ENCODE measurements around the gene MYH7B. TPM values are rescaled to one million over a fixed set of nuclear protein-coding genes. Genes with fewer than 3 reads are reported as not detected.
A peak's percentile ranks its signal among the peaks of the same experiment; 100 is the strongest.

Gene MYH7B
- 10 to 100 TPM; 24.4 to 34.9 TPM for total RNA-seq

DNA sequence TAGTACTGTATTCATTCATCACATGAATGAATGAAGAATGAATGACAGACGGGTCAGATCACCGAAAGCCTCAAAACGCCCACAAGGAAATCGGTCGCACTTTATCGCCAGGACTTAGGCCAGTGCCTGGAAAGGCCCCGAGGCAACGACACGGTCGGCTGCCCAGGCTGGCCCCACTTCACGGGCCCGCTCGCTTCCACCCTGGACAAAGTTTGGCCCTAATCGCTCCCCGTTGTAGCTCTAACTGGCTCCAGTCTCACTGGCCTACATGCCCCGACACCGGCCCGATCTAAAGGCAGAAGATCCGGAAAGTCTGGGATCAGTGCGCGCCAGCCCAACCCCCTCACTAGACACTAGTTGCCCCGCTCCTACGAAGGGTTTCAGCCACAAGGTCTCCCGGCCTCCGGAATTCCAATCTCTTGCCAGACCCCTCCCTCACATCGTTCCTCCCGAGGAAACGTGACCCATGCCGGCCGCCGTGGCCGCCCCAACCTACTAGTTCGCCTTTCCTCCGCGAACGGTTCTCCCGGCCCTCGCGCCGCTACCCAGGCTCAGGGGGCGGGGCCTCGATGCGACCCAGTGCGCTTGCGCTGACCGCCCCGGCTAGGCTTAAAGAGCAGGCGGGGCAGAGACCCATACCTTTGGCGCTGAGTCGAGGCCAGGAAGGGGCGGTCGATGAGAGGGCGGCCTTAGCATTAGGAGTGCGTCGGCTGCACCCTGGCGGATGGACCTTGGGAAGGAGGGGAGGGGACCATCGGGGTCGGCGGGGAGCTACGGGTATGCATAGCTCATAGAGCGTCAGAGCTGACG lies at the start of gene MYH7B, which contains the start of gene GSS:
MYH7B (plus strand) TSS at position 638 of the 810 bp plus-strand sequence. CDS start 22,138 bp downstream, outside the sequence.
GSS (minus strand) TSS at position 576 of the 810 bp plus-strand sequence. CDS start 3,954 bp downstream, outside the sequence.
- no peaks in the 10 kb centered on the region for H3K9me3 ChIP-seq
- H3K36me3 ChIP-seq: no peaks in the 10 kb centered on the region
- DNase-seq (ENCODE audit: low spot score): peak; percentile 98
- TF ChIP-seq, protein P1, sequence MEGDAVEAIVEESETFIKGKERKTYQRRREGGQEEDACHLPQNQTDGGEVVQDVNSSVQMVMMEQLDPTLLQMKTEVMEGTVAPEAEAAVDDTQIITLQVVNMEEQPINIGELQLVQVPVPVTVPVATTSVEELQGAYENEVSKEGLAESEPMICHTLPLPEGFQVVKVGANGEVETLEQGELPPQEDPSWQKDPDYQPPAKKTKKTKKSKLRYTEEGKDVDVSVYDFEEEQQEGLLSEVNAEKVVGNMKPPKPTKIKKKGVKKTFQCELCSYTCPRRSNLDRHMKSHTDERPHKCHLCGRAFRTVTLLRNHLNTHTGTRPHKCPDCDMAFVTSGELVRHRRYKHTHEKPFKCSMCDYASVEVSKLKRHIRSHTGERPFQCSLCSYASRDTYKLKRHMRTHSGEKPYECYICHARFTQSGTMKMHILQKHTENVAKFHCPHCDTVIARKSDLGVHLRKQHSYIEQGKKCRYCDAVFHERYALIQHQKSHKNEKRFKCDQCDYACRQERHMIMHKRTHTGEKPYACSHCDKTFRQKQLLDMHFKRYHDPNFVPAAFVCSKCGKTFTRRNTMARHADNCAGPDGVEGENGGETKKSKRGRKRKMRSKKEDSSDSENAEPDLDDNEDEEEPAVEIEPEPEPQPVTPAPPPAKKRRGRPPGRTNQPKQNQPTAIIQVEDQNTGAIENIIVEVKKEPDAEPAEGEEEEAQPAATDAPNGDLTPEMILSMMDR (IDR thresholded peaks at IDR 0.05): peak; percentile 26 to 76
- H3K4me3 ChIP-seq: peak within 1 kb of the TSS; percentile 67 to 70
- H3K27me3 ChIP-seq: no peaks in the 10 kb centered on the region
- peaks cover 0 to 13% of the 10 kb centered on the region in 2 donors for H3K4me1 ChIP-seq
- H3K27ac ChIP-seq: peak within 1 kb of the TSS; percentile 94 to 95

DNA sequence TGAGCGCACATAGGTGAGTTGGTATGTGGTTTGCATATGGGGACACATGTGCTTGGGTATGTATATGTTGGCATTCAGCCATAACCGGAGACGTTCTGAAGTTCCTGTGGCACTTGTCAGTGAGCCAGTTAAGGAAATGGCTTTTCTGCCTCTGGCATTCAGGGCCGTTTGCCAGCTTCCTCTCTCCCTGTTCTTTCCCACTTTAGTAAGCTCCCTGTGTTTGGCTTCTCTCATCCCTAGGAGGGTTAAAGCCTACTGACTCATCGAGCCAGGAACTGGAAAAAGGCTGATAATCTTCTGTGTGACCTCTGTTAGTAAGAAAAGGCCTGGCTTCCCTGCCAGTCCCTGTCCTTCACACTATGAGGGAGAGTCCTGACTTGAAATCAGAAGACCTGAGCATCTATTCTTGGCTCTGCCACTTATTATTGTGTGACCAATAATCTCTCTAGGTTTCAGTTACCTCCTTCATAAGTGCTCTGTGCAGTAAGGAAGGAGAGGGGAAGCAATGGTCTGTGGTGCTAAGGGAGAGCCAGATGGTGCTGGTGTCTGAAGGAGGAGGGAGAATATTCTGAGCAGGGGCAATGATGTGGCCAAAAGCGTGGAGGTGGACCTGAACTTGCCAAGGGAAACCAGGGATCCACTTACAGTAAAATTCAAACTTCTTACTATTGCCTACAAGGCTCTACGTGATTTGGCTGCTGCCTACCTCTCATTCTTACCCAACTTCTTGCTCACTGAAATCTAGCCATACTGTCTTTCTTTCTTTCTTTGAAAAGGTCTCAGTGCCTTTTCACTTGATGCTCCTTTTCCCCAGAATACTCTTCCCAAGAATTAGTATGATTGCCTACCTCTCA lies 47.8 kb upstream of the MYH7B start:
- DNase-seq (ENCODE audit: low spot score): peak; percentile 74
- Histone ChIP-seq H3K27ac (peak overlapping the region; percentile 75 to 91), H3K4me1 (peaks cover 0 to 27% of the 10 kb centered on the region in 2 donors), H3K27me3 (no peaks in the 10 kb centered on the region), H3K36me3 (no peaks in the 10 kb centered on the region), H3K9me3 (no peaks in the 10 kb centered on the region), H3K4me3 (no peak overlapping the region)
- TF ChIP-seq, protein P1 (IDR thresholded peaks at IDR 0.05): no peak

DNA sequence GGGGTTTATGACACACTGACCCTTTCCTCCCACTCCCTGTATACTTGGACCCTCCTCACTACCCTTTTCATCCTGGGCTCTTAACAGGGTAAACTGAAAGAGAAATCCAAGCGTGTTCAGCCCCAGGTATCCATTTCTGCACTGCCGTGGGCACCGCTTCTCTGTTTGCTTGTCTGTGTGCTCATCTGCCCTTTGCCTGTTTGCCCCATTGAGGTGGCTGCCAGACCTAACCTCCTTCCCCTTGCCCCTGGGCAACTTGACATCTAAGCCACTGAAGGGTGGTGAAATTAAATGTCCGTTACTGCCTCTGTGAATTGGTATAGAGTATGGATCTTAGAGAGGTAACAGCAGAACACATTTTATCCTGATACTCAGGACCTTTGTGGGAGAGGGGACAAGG lies 40.5 kb upstream of the MYH7B start:
- TF ChIP-seq, protein P1 (IDR thresholded peaks at IDR 0.05): no peak
- DNase-seq (ENCODE audit: low spot score): no peak
- H3K36me3 ChIP-seq: peaks cover 5% of the 10 kb centered on the region
- peak overlapping the region; percentile 43 to 63 for H3K27ac ChIP-seq
- no peak overlapping the region for H3K4me3 ChIP-seq
- H3K9me3 ChIP-seq: no peaks in the 10 kb centered on the region
- H3K4me1 ChIP-seq: peaks cover 0 to 32% of the 10 kb centered on the region in 2 donors
- H3K27me3 ChIP-seq: no peaks in the 10 kb centered on the region

DNA sequence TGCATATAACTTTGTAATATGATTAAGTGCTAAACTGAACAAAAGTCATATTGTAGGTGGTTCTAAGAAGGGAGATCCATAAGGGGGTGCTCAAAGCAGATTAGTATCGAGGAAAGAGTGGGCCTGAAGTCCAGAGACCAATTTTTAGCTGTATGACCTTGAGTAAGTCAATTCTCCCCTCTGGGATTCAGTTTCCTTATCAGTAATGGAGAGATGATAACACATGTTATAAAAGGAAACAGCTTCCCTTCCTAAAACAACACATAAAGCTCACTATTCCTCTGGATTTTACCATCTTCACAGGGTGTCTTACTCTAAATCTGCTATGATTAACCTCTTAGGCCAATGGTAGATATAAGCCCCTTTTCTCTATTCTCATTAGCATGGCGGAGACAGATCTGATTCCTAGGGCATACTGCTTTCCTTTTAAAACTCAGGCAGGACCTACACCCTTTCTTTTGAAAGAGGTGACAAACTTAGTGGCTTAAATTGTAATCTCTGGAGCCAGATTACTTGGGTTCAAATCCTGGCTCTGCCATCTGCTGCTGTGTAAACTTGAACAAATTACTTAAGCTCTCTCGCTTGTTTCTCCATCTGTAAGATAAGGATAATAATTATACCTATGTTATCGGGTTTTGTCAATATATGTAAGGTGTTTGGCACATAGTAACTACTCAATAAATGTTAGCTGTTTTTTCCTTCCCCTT lies 39.8 kb upstream of the MYH7B start:
- peaks cover 13% of the 10 kb centered on the region for H3K36me3 ChIP-seq
- TF ChIP-seq, protein P1 (IDR thresholded peaks at IDR 0.05): no peak
- H3K27ac ChIP-seq: peak overlapping the region; percentile 43 to 63
- no peaks in the 10 kb centered on the region for H3K9me3 ChIP-seq
- H3K27me3 ChIP-seq: no peaks in the 10 kb centered on the region
- DNase-seq (ENCODE audit: low spot score): no peak
- no peak overlapping the region for H3K4me3 ChIP-seq
- peaks cover 0 to 32% of the 10 kb centered on the region in 2 donors for H3K4me1 ChIP-seq

DNA sequence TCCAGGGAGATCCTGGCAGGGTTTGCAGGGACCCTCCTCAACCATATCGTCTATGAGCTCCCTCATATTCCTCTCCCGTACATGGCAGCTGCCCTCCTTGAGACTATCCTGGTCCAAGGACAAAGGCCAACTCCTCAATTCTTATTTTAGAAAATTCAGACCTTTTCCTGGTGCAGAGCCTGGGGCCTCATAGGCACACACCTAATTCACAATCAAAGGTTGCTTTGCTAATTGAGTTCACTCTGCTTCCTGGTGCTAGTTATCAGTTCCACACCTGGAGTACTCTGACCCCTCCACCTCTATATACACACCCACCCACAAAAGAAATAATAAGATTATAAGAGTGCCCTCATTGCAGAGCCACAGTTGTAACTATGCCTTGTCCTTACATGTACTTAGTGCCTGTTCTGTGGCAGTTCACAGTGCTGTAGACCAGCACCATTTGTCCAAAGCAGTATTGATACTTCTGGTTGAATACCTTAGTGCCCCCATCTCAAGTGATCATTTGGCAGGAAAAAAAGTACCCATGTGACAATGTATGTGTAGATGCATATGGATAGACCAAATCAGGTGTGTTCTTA lies 38.8 kb upstream of the MYH7B start:
- DNase-seq (ENCODE audit: low spot score): no peak
- Histone ChIP-seq H3K4me1 (peaks cover 0 to 40% of the 10 kb centered on the region in 2 donors), H3K27ac (peak overlapping the region in 1 of 2 donors; percentile 63), H3K4me3 (no peak overlapping the region), H3K36me3 (peaks cover 16% of the 10 kb centered on the region), H3K27me3 (no peaks in the 10 kb centered on the region), H3K9me3 (no peaks in the 10 kb centered on the region)
- TF ChIP-seq, protein P1 (IDR thresholded peaks at IDR 0.05): no peak

All from right atrium auricular region (tissue), 2 donors.